GM18861 (cell line): ENCODE results near the gene NAA25.

Source experiments
- ATAC-seq: cut with Tn5 transposase; IDR thresholded peaks from one replicate; pipeline ENCODE4 v1.9.1; 2021; ENCODE audit not compliant: unreplicated experiment

The NAA25 gene

GRCh38 chr12:112108202-112109079 lies at the start of gene NAA25:
TSS of gene NAA25 (minus strand) at chr12:112108783. CDS start at chr12:112108773, 10 bp downstream.
- ATAC-seq = peak; percentile 73

- ATAC-seq = no peak
Observed at GRCh38 chr12:112153893-112154219, 45.3 kb upstream of the NAA25 start.

GRCh38 chr12:112153181-112153892 lies 44.8 kb upstream of the NAA25 start:
- no peak for ATAC-seq

- ATAC-seq = no peak
Observed at GRCh38 chr12:112151766-112152541, 43.4 kb upstream of the NAA25 start.

- no peak for ATAC-seq
Observed at GRCh38 chr12:112149596-112149995, 41.0 kb upstream of the NAA25 start.

GRCh38 chr12:112148031-112148513 lies 39.5 kb upstream of the NAA25 start:
- no peak for ATAC-seq

- ATAC-seq = no peak
Observed at GRCh38 chr12:112146123-112146522, 37.5 kb upstream of the NAA25 start.

GRCh38 chr12:112140728-112141127 lies 32.1 kb upstream of the NAA25 start:
- no peak for ATAC-seq

GRCh38 chr12:112134731-112135130 lies 26.1 kb upstream of the NAA25 start:
- no peak for ATAC-seq

GRCh38 chr12:112133418-112133817 lies 24.8 kb upstream of the NAA25 start:
- ATAC-seq = no peak

- no peak for ATAC-seq
Observed at GRCh38 chr12:112131686-112132085, 23.1 kb upstream of the NAA25 start.

GRCh38 chr12:112130441-112130998 lies 21.9 kb upstream of the NAA25 start:
- peak; percentile 44 for ATAC-seq

- no peak for ATAC-seq
Observed at GRCh38 chr12:112126911-112127310, 18.3 kb upstream of the NAA25 start.

GRCh38 chr12:112126000-112126438 lies 17.4 kb upstream of the NAA25 start:
- ATAC-seq = no peak

- peak; percentile 90 for ATAC-seq
Observed at GRCh38 chr12:112125250-112125999, 16.8 kb upstream of the NAA25 start, which contains the start of gene TRAFD1. TSS of gene TRAFD1 (plus strand) at chr12:112125560. CDS start at chr12:112130523, 4,963 bp downstream.

- peak; percentile 1 for ATAC-seq
Observed at GRCh38 chr12:112124918-112125249, 16.3 kb upstream of the NAA25 start.

GRCh38 chr12:112122823-112123690 lies 14.5 kb upstream of the NAA25 start:
- no peak for ATAC-seq

- ATAC-seq = no peak
Observed at GRCh38 chr12:112121780-112122565, 13.4 kb upstream of the NAA25 start.
